ENCODE data around the gene C1QTNF1. TPM values are rescaled to one million over a fixed set of nuclear protein-coding genes. Genes with fewer than 3 reads are reported as not detected.
"Not testable (repeated sequence)": the region's sequence is repeated elsewhere in the genome, so short reads cannot be mapped to it uniquely, and the experiment has no call there.

Gene C1QTNF1
- total RNA-seq, 1 experiment from 2014 or later, result 18.6 TPM

- ChIA-PET CTCF (no interaction called here), POLR2A (ENCODE audit: unreplicated experiment) (interaction anchor here (0.6 kb wide), 1 partner anchor 37 kb away, joined by 3 read pairs; no protein-coding TSS in a partner anchor)
- no peak overlapping the region for H3K4me3 ChIP-seq (ENCODE audit: low read length)
- ATAC-seq (no peak; the same call in 1 of the 2 replicates), DNase-seq (no peak)
- peak overlapping the region; percentile 24 for H3K27ac ChIP-seq (ENCODE audit: low read length)
- H3F3A ChIP-seq (ENCODE audit: low read length, unreplicated experiment), result no peaks in the 10 kb centered on the region
- no peak overlapping the region; the same call in 1 of the 2 replicates for H3K9ac ChIP-seq (ENCODE audit: low read length)
- H3K27me3 ChIP-seq (ENCODE audit: low read length), result no peaks in the 10 kb centered on the region
- intact Hi-C loops (cut with micrococcal nuclease), result no loop called here
- H3K79me2 ChIP-seq (ENCODE audit: low read length), result peaks cover 24% of the 10 kb centered on the region
- H3K9me3 ChIP-seq (ENCODE audit: low read length), result no peaks in the 10 kb centered on the region
- BruUV-seq (replicated peaks), result no TSS peak
- H2AFZ ChIP-seq (ENCODE audit: low read length), result peak overlapping the region; percentile 24
- 0 out of 2 replicates have a peak, but pooled peaks cover 3% of the 10 kb centered on the region for H3K36me3 ChIP-seq (ENCODE audit: low read depth, low read length)
- H3K4me1 ChIP-seq (ENCODE audit: insufficient read depth, low read length), result peaks cover 33% of the 10 kb centered on the region
- H3K9me2 ChIP-seq (replicated peaks; ENCODE audit: low read length), result no peaks in the 10 kb centered on the region
- peak overlapping the region; percentile 58 for H3K4me2 ChIP-seq (ENCODE audit: low read length)
- H4K20me1 ChIP-seq (ENCODE audit: low read length), result no peaks in the 10 kb centered on the region
- no peak for TF ChIP-seq EZH2phosphoT487 (IDR thresholded peaks at IDR 0.05; ENCODE audit: borderline replicate concordance, low read length)
- no peak for TF ChIP-seq EZH2 (IDR thresholded peaks at IDR 0.05; ENCODE audit: low read length, unreplicated experiment)
- no peak for TF ChIP-seq CTCF (conservative IDR thresholded peaks at IDR 0.05; ENCODE audit: low read depth, low read length)
Observed at GRCh38 chr17:79073016-79073705, 49.2 kb downstream of the C1QTNF1 start.

- ChIA-PET CTCF (interaction anchor here (0.9 kb wide), 1 partner anchor 14 kb away, joined by 3 read pairs; no protein-coding TSS in a partner anchor), POLR2A (ENCODE audit: unreplicated experiment) (interaction anchor here (0.6 kb wide), 1 partner anchor 37 kb away, joined by 3 read pairs; no protein-coding TSS in a partner anchor)
- Histone ChIP-seq H4K20me1 (ENCODE audit: low read length) (no peaks in the 10 kb centered on the region), H3K4me3 (ENCODE audit: low read length) (no peak overlapping the region), H3K27ac (ENCODE audit: low read length) (peak overlapping the region; percentile 42; the same call in 1 of the 2 replicates), H3K9me2 (replicated peaks; ENCODE audit: low read length) (no peaks in the 10 kb centered on the region), H3K9me3 (ENCODE audit: low read length) (no peaks in the 10 kb centered on the region), H3K4me2 (ENCODE audit: low read length) (peak overlapping the region; percentile 58), H3K36me3 (ENCODE audit: low read depth, low read length) (peaks cover 8% of the 10 kb centered on the region; the same call in 1 of the 2 replicates), H3K79me2 (ENCODE audit: low read length) (peaks cover 24% of the 10 kb centered on the region), H3K27me3 (ENCODE audit: low read length) (no peaks in the 10 kb centered on the region), H3K4me1 (ENCODE audit: insufficient read depth, low read length) (peaks cover 33% of the 10 kb centered on the region), H3K9ac (ENCODE audit: low read length) (no peak overlapping the region), H3F3A (ENCODE audit: low read length, unreplicated experiment) (no peaks in the 10 kb centered on the region), H2AFZ (ENCODE audit: low read length) (peak overlapping the region; percentile 24)
- intact Hi-C loops (cut with micrococcal nuclease), result no loop called here
- ATAC-seq (peak; percentile 33; the same call in 1 of the 2 replicates), DNase-seq (peak; percentile 86)
- TF ChIP-seq CTCF (conservative IDR thresholded peaks at IDR 0.05; ENCODE audit: low read depth, low read length) (no peak), EZH2 (IDR thresholded peaks at IDR 0.05; ENCODE audit: low read length, unreplicated experiment) (no peak), EZH2phosphoT487 (IDR thresholded peaks at IDR 0.05; ENCODE audit: borderline replicate concordance, low read length) (no peak)
- BruUV-seq (replicated peaks), result no TSS peak
Observed at GRCh38 chr17:79073706-79074088, 49.7 kb downstream of the C1QTNF1 start.

- H3K27ac ChIP-seq (ENCODE audit: low read length), result peak overlapping the region; percentile 42; the same call in 1 of the 2 replicates
- H3K9ac ChIP-seq (ENCODE audit: low read length); ATAC-seq; BruUV-seq (replicated peaks); H3F3A ChIP-seq (ENCODE audit: low read length, unreplicated experiment); H4K20me1 ChIP-seq (ENCODE audit: low read length); H3K9me3 ChIP-seq (ENCODE audit: low read length); H3K9me2 ChIP-seq (replicated peaks; ENCODE audit: low read length); DNase-seq; intact Hi-C loops (cut with micrococcal nuclease); H3K27me3 ChIP-seq (ENCODE audit: low read length); H3K36me3 ChIP-seq (ENCODE audit: low read depth, low read length): not testable (repeated sequence)
- ChIA-PET POLR2A (ENCODE audit: unreplicated experiment) (interaction anchor here (0.8 kb wide), 2 partner anchors 79 to 872 kb away, joined by 9 to 10 read pairs; no protein-coding TSS in a partner anchor), CTCF (interaction anchor here (0.6 to 0.9 kb wide), 4 partner anchors 9 to 314 kb away, joined by 3 to 7 read pairs (median 4); no protein-coding TSS in a partner anchor)
- peaks cover 24% of the 10 kb centered on the region for H3K79me2 ChIP-seq (ENCODE audit: low read length)
- H3K4me3 ChIP-seq (ENCODE audit: low read length), result peak overlapping the region; percentile 95; the same call in 1 of the 2 replicates
- H2AFZ ChIP-seq (ENCODE audit: low read length), result peak overlapping the region; percentile 66
- H3K4me1 ChIP-seq (ENCODE audit: insufficient read depth, low read length), result peaks cover 33% of the 10 kb centered on the region
- H3K4me2 ChIP-seq (ENCODE audit: low read length), result peak overlapping the region; percentile 58
Observed at GRCh38 chr17:79074121-79074648, 50.2 kb downstream of the C1QTNF1 start.

All from PC-3 (cell line).